GM20431 (cell line): ENCODE results near the gene PEF1.

Experiments
- in situ Hi-C: fragments of 300-500 bp; cut with MseI, MboI; formaldehyde crosslinking; loops from one replicate; pipeline ENCODE4 v1.15.0; 2020; ENCODE audit warnings: low sequenced_read_pairs; ENCODE audit not compliant: unreplicated experiment

Gene PEF1

DNA sequence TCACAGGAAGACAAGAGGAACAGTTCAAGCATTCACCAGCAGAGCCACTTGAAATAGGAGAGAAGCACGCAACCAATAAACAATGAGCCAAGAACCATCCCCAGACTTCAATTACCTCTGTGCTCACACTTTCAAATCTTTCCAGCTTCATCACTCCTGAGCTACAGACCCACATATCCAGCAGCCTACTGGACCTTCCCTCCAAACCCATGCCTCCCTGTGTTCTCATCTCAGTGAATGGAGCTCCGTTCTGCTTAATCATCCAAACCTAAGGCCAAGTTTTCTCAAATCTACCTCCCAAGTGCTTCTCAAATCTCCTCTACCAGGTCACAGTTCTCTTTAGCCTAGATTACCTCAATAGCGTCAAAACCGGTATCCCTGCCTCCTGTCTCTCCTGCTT, 3.7 kb downstream of the PEF1 start:
- in situ Hi-C loops = no loop called here

- in situ Hi-C loops = no loop called here
These were observed 4.5 kb downstream of the PEF1 start for GRCh38 chr1:31640179-31640578.

DNA sequence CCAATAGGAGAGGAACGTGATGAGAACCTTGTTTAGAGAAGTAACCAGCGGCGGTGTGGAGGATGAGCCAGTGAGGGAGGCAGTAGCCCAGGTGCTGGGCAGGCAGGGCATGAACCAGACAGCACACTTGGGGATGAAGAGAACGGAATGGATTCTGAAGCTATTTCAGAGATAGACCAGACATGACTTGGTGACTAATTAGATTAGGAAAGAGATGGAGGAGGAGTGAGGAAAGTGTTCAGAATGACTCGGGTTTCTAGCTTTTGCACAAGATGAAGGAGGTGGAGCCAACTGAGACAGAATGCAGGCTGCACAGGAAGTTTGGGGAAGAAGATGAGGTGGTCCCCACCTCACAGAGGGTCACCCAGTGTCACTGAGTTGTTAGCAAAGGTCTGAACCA, 5.1 kb downstream of the PEF1 start:
- in situ Hi-C loops = no loop called here

GRCh38 chr1:31637915-31638673, 6.6 kb downstream of the PEF1 start:
- in situ Hi-C loops = no loop called here

DNA sequence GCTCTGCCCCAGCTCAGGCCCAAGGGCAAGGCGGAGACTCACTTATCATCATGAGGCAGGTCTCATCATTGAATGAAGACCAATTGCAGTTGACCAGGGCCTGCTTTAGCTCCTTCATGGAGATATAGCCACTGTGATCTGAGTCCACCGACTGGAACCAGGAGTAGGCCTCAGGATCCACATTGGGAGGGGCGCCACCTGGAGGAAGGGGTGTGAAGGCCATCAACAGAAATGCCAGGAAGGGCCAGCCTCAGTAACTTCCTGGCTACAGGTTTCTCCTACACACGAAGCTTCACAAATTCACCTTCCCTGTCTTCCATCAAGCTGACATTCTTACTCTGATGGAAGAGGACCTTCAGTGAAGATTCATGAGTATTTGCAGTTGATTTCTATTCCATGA, 11.6 kb downstream of the PEF1 start:
- in situ Hi-C loops = no loop called here

GRCh38 chr1:31632649-31633048, 12.0 kb downstream of the PEF1 start:
- in situ Hi-C loops = no loop called here

DNA sequence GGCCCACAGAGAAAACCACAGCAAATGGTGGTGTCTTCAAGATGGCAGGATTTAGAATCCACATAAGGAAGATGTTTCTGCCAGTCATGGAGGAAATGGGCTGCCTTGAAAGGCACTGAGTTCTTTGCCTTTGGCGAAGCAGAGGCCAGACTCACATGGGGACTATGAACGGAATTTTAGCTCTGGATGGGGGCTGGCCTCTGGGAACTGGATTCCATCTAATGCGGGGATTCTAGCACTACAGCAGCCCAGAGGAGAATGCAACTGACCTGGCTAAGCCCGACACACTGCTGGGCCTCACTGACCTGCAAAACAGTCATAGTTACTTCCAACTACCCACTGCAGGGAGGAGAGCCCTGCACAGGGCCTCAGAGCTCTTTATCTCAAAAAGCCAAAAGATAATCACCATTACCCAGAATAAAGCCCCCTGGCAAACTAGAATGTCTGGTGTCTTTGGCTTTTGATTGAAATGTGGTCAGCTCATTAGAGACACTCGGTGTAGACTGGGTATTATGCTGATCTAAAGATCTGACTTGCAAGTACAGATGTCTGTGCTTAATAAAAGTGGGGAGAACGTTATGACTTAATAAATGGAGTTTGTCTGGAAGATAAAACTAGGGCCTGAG, 15.6 kb downstream of the PEF1 start:
- in situ Hi-C loops = no loop called here

GRCh38 chr1:31627930-31628559, 16.6 kb downstream of the PEF1 start:
- in situ Hi-C loops = no loop called here

GRCh38 chr1:31627301-31627929, 17.3 kb downstream of the PEF1 start:
- in situ Hi-C loops = no loop called here

DNA sequence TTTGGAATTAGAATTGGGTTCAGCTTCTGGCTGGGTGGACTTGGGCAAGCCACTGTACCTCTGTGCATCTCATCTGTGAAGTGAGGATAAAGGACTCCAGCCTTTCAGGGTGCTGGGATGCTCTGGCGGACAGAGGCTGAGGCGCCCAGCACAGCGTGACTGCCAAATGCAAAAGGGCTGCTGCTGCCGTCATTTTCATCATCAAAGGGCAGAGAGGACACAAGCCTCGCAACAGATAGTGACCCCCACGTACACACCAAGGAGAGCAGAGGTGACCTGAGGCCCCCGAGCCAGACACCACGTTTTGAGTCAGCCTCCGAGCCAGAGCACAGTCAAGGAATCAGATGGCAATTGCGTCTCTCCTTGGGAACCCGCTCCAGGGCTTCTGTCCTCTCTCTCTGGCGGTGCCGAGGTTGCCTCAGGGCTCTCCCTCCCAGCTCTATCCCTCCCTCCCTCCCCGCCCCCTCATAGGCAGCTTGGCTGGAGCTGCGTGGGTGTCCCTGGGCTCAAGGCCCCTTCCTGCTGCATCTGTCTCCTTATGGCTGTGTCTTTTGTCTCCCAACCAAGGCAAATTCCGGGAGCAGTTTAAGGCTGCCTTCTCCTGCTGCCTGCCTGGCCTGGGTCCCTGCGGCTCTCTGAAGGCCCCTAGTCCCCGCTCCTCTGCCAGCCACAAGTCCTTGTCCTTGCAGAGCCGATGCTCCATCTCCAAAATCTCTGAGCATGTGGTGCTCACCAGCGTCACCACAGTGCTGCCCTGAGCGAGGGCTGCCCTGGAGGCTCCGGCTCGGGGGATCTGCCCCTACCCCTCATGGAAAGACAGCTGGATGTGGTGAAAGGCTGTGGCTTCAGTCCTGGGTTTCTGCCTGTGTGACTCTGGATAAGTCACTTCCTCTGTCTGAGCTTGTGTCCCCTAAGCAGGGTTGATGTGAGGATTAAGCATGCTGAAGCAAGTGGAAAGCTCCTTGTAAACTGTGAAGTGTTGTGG, 18.2 kb downstream of the PEF1 start:
- in situ Hi-C loops = no loop called here

GRCh38 chr1:31625561-31626222, 19.0 kb downstream of the PEF1 start:
- in situ Hi-C loops = no loop called here

- in situ Hi-C loops = no loop called here
These were observed 19.8 kb downstream of the PEF1 start for GRCh38 chr1:31624731-31625514.

DNA sequence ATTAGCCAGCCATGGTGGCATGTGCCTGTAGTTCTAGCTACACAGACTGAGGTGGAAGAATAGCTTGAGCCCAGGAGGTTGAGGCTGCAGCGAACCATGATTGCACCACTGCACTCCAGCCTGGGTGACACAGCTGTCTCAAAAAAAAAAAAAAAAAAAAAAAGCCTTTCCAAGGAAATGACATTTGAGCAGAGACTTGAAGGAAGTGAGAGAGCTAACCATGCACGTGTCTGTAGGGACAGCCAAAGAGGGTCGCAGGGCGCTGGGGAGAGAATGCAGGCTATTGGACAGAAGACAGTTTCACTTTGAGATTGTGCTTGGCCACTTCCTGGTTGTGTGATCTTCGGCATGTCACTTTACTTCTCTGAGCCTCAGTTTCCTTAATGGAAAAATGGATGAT, 20.4 kb downstream of the PEF1 start:
- in situ Hi-C loops = no loop called here

DNA sequence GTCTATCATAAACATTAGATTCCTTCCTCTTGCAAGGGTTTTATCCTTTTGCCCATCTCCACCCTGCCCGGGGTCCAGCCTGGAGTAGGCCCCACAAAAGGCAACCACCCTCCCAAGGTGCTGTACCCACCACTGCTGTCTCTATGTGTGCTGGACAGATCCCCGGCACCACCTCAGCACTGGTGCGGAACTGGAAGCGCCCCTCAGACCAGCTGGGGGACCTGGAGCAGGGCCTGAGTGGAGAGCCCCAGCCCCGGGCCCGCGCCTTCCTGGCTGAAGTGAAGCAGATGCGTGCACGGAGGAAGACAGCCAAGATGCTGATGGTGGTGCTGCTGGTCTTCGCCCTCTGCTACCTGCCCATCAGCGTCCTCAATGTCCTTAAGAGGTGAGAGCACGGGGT, 21.3 kb downstream of the PEF1 start:
- in situ Hi-C loops = no loop called here

GRCh38 chr1:31621847-31622730, 22.6 kb downstream of the PEF1 start:
- in situ Hi-C loops = no loop called here

DNA sequence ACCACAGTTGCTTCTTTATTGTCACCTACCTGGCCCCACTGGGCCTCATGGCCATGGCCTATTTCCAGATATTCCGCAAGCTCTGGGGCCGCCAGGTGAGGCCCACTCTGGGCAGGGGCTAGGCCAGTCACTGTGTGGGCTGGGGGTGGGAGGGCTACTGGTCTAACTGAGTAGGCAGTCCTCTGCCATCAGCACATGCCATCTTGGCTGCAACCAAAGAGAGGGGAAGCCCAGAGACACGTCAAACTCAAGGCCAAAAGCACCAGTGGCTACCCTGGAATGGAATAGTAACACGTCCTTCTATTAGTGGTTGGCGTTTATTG, 23.2 kb downstream of the PEF1 start:
- in situ Hi-C loops = no loop called here

GRCh38 chr1:31620631-31621497, 23.8 kb downstream of the PEF1 start:
- in situ Hi-C loops = no loop called here
